Astrocyte (in vitro differentiated cells and primary cell): ENCODE measurements around the gene PHC3. TPM values are rescaled to one million over a fixed set of nuclear protein-coding genes. Genes with fewer than 3 reads are reported as not detected.

Experiments
- DNase-seq: peaks from one replicate; pipeline ENCODE4 v3.0.0-alpha.2; 2010; ENCODE audit warnings: low read depth
- FAIRE-seq: peaks from 2 replicates; lab custom pipeline; 2011; peaks lifted over from hg19 to GRCh38; lab: Jason Lieb, UNC
- H2AFZ ChIP-seq: 2 replicates; pipeline ENCODE4 v1.6.0; 2012; ENCODE audit warnings: low read depth, low read length, inconsistent platforms
- H3K27ac ChIP-seq: 2 replicates; pipeline ENCODE4 v1.5.1; 2011; ENCODE audit warnings: low read depth, low read length, inconsistent platforms
- H3K27me3 ChIP-seq: 2 replicates; pipeline ENCODE4 v1.6.0; 2011; ENCODE audit warnings: low read length, inconsistent platforms; ENCODE audit not compliant: insufficient read depth
- H3K36me3 ChIP-seq: 2 replicates; pipeline ENCODE4 v1.5.1; 2011; ENCODE audit warnings: low read length, inconsistent platforms; ENCODE audit not compliant: insufficient read depth
- H3K4me1 ChIP-seq: 2 replicates; pipeline ENCODE4 v1.5.1; 2011; ENCODE audit warnings: low read length, inconsistent platforms; ENCODE audit not compliant: insufficient read depth
- H3K4me2 ChIP-seq: 2 replicates; pipeline ENCODE4 v1.6.0; 2012; ENCODE audit warnings: low read length, inconsistent platforms
- H3K4me3 ChIP-seq: 2 replicates; pipeline ENCODE4 v1.5.1; 2011; ENCODE audit warnings: low read depth, mild to moderate bottlenecking, low read length, inconsistent platforms; ENCODE audit not compliant: insufficient read depth
- H3K79me2 ChIP-seq: 2 replicates; pipeline ENCODE4 v1.6.0; 2012; ENCODE audit warnings: mild to moderate bottlenecking, low read length, inconsistent platforms; ENCODE audit not compliant: insufficient read depth
- H3K9ac ChIP-seq: 2 replicates; pipeline ENCODE4 v1.6.0; 2012; ENCODE audit warnings: mild to moderate bottlenecking, low read length, inconsistent platforms
- H3K9me3 ChIP-seq: 2 replicates; pipeline ENCODE4 v1.5.1; 2012; ENCODE audit warnings: low read depth, mild to moderate bottlenecking, low read length, inconsistent platforms; ENCODE audit not compliant: insufficient read depth
- H4K20me1 ChIP-seq: 2 replicates; pipeline ENCODE4 v1.6.0; 2012; ENCODE audit warnings: low read length, inconsistent platforms; ENCODE audit not compliant: insufficient read depth
- H3K27ac Mint-ChIP-seq: one replicate; pipeline ENCODE4 v1.8.0; 2021; ENCODE audit warnings: mild to moderate bottlenecking, mixed read lengths; ENCODE audit not compliant: unreplicated experiment
- H3K27me3 Mint-ChIP-seq: one replicate; pipeline ENCODE4 v1.8.0; 2021; ENCODE audit warnings: low read depth, mixed read lengths; ENCODE audit not compliant: unreplicated experiment
- H3K36me3 Mint-ChIP-seq: one replicate; pipeline ENCODE4 v1.8.0; 2021; ENCODE audit warnings: low read depth, mixed read lengths; ENCODE audit not compliant: unreplicated experiment
- H3K4me1 Mint-ChIP-seq: one replicate; pipeline ENCODE4 v1.8.0; 2021; ENCODE audit warnings: low read depth, mixed read lengths; ENCODE audit not compliant: unreplicated experiment
- H3K4me3 Mint-ChIP-seq: one replicate; pipeline ENCODE4 v1.8.0; 2021; ENCODE audit warnings: mild to moderate bottlenecking, moderate library complexity, mixed read lengths; ENCODE audit not compliant: unreplicated experiment
- H3K9me3 Mint-ChIP-seq: one replicate; pipeline ENCODE4 v1.8.0; 2021; ENCODE audit warnings: mild to moderate bottlenecking, mixed read lengths; ENCODE audit not compliant: unreplicated experiment
- EZH2 ChIP-seq: IDR thresholded peaks from 2 replicates; pipeline ENCODE4 v1.6.1; 2012; ENCODE audit warnings: mild to moderate bottlenecking, low read length, inconsistent platforms; ENCODE audit not compliant: insufficient read depth
- total RNA-seq: library from RNA; stranded (reverse); gene quantifications from 2 replicates; pipeline ENCODE4 v1.2.1, GENCODE V29; 2021
- TF ChIP-seq, protein P1 (sequence below): IDR thresholded peaks from 2 replicates; pipeline ENCODE4 v1.5.1; 2011; ENCODE audit warnings: low read depth, mild to moderate bottlenecking, inconsistent platforms, low read length, moderate library complexity; ENCODE audit not compliant: insufficient read depth

The PHC3 gene
- total RNA-seq, 1 donor from 2014 or later = 40.8 TPM

DNA sequence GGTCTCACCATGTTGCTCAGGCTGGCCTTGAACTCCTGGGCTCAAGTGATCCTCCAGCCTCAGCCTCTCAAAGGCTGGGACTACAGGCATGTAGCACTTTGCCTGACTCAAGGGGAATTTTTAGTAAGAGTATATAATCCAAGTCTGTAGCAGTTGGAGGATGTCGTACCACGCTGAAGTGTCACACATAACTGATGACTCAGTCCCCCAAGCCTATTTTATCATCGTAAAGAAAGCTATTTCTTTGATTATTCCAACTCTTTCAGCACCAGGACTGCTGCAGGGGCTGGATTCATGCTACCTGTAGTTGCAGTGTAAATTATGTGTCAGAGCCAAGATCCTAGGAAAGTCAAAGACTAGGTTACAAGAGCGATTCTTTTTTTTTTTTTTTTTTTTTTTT is 39.3 kb upstream of the PHC3 start:
- Histone ChIP-seq H3K36me3 (no peaks in the 10 kb centered on the region), H3K27ac (no peak overlapping the region), H2AFZ (no peak overlapping the region), H3K4me2 (no peak overlapping the region), H3K4me1 (peaks cover 7% of the 10 kb centered on the region), H3K9me3 (no peaks in the 10 kb centered on the region), H3K27me3 (no peaks in the 10 kb centered on the region), H4K20me1 (peaks cover 21% of the 10 kb centered on the region), H3K9ac (no peak overlapping the region), H3K79me2 (peaks cover 31% of the 10 kb centered on the region), H3K4me3 (no peak overlapping the region)
- peaks cover 10% of the 10 kb centered on the region for H3K4me1 Mint-ChIP-seq
- no peak for TF ChIP-seq EZH2
- TF ChIP-seq, protein P1, sequence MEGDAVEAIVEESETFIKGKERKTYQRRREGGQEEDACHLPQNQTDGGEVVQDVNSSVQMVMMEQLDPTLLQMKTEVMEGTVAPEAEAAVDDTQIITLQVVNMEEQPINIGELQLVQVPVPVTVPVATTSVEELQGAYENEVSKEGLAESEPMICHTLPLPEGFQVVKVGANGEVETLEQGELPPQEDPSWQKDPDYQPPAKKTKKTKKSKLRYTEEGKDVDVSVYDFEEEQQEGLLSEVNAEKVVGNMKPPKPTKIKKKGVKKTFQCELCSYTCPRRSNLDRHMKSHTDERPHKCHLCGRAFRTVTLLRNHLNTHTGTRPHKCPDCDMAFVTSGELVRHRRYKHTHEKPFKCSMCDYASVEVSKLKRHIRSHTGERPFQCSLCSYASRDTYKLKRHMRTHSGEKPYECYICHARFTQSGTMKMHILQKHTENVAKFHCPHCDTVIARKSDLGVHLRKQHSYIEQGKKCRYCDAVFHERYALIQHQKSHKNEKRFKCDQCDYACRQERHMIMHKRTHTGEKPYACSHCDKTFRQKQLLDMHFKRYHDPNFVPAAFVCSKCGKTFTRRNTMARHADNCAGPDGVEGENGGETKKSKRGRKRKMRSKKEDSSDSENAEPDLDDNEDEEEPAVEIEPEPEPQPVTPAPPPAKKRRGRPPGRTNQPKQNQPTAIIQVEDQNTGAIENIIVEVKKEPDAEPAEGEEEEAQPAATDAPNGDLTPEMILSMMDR = no peak
- H3K27ac Mint-ChIP-seq = no peak overlapping the region
- FAIRE-seq (no peak), DNase-seq (peak; percentile 46)
- no peaks in the 10 kb centered on the region for H3K27me3 Mint-ChIP-seq
- H3K9me3 Mint-ChIP-seq = no peaks in the 10 kb centered on the region
- no peaks in the 10 kb centered on the region for H3K36me3 Mint-ChIP-seq
- H3K4me3 Mint-ChIP-seq = peak overlapping the region; percentile 50

DNA sequence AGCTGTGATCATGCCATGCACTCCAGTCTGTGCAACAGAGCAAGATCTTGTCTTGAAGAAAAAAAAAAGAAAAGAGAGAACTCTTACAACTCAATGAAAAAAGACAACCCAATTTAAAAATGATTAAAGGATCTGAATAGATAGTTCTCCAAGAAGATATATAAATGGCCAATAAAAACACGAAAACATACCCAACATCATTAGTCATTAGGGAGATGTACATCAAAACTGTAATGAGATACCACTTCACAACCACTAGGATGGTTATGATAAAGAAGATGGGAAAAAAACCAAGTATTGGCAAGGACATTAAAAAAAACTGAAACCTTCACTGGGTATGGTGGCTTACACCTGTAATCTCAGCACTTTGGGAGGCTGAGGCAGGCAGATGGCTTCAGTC is 38.3 kb upstream of the PHC3 start:
- no peaks in the 10 kb centered on the region for H3K36me3 ChIP-seq
- DNase-seq (no peak), FAIRE-seq (no peak)
- H3K27me3 ChIP-seq = no peaks in the 10 kb centered on the region
- H3K27ac ChIP-seq = no peak overlapping the region
- H3K9me3 ChIP-seq = no peaks in the 10 kb centered on the region
- peaks cover 14% of the 10 kb centered on the region for H4K20me1 ChIP-seq
- no peak overlapping the region for H3K4me3 ChIP-seq
- Mint-ChIP-seq H3K4me3 (no peak overlapping the region), H3K27me3 (no peaks in the 10 kb centered on the region), H3K9me3 (no peaks in the 10 kb centered on the region), H3K27ac (no peak overlapping the region), H3K4me1 (peaks cover 5% of the 10 kb centered on the region), H3K36me3 (no peaks in the 10 kb centered on the region)
- H3K4me2 ChIP-seq = no peak overlapping the region
- peaks cover 7% of the 10 kb centered on the region for H3K4me1 ChIP-seq
- H3K9ac ChIP-seq = no peak overlapping the region
- peaks cover 23% of the 10 kb centered on the region for H3K79me2 ChIP-seq
- no peak for TF ChIP-seq EZH2
- TF ChIP-seq, protein P1 = no peak
- no peak overlapping the region for H2AFZ ChIP-seq

DNA sequence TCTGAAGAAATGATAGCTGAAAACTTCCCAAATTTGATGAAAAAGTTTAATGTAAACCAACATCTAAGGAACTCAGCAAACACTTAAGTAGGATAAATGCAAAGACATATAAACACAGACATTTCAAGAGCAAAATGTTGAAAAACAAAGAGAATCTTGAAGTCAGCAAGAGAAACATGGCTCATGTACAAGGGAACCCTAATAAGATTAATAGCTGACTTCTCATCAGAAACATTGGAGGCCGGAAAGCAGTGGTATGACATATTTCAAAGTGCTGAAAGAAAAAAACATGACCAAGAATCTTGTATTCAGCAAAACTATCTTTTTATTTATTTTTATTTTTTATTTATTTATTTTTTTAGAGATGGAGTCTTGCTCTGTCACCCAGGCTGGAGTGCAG is 30.1 kb upstream of the PHC3 start:
- no peaks in the 10 kb centered on the region for H3K9me3 Mint-ChIP-seq
- H3K36me3 Mint-ChIP-seq = no peaks in the 10 kb centered on the region
- no peaks in the 10 kb centered on the region for H3K9me3 ChIP-seq
- no peaks in the 10 kb centered on the region for H3K27me3 Mint-ChIP-seq
- no peaks in the 10 kb centered on the region for H4K20me1 ChIP-seq
- H2AFZ ChIP-seq = no peak overlapping the region
- no peaks in the 10 kb centered on the region for H3K79me2 ChIP-seq
- no peaks in the 10 kb centered on the region for H3K4me1 Mint-ChIP-seq
- no peaks in the 10 kb centered on the region for H3K36me3 ChIP-seq
- H3K4me3 ChIP-seq = no peak overlapping the region
- no peak for TF ChIP-seq EZH2
- TF ChIP-seq, protein P1 = no peak
- H3K4me1 ChIP-seq = no peaks in the 10 kb centered on the region
- no peak overlapping the region for H3K9ac ChIP-seq
- FAIRE-seq = no peak
- H3K4me3 Mint-ChIP-seq = no peak overlapping the region
- no peak for DNase-seq
- H3K27me3 ChIP-seq = no peaks in the 10 kb centered on the region
- no peak overlapping the region for H3K27ac Mint-ChIP-seq
- H3K4me2 ChIP-seq = no peak overlapping the region
- H3K27ac ChIP-seq = no peak overlapping the region
